ENCODE results near the gene COPG1. TPM values are rescaled to one million over a fixed set of nuclear protein-coding genes. Genes with fewer than 3 reads are reported as not detected.

COPG1 gene
- total and polyA plus RNA-seq, 10 of the 15 experiments (the other 5 are each of a cell fraction or from before 2014, with no cell fraction given): 54.8 to 143 (median 91.2) TPM

DNA sequence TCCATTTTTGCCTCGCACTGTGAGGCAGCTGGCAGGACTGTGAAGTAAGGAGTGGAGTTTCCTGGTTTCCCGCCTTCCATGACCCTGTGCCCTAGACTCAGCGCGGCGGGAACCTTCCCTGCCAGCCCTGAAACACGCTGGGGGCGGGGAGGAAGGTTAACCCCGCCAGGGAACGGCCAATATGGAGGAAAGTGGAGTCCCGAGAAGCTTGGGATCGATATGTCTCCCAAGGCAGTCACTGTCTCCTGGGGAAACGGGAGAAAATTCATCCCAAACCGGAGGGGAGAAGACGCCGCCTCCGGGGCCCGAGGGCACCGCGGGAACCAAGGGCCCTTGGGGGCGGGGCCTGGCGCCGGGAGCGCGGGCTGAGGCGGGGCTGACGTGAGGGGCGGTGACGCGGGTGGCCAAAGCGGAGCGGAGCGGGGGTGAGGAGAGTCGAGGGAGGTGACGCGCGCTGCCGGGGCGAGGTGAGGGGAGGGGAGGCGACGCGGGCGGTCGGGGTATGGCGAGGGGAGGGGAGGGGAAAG, 29.1 kb downstream of the COPG1 start, which contains the start of gene HMCES (continued):
- TF ChIP-seq ZNF384 (IDR thresholded peaks at IDR 0.05; ENCODE audit: borderline replicate concordance, low read depth, low read length) (no peak), GATAD2B (conservative IDR thresholded peaks at IDR 0.05; ENCODE audit: low read depth) (no peak), TCF12 (IDR thresholded peaks at IDR 0.05; ENCODE audit: low read depth, low read length) (no peak), IRF4 (IDR thresholded peaks at IDR 0.05; ENCODE audit: low read depth, low read length) (no peak), YBX1 (IDR thresholded peaks at IDR 0.05) (no peak), BRCA1 (IDR thresholded peaks at IDR 0.05; ENCODE audit: low read depth, low read length) (no peak), SIX5 (IDR thresholded peaks at IDR 0.05; ENCODE audit: low read depth, low read length, severe bottlenecking) (no peak), RELA (IDR thresholded peaks at IDR 0.05; ENCODE audit: borderline replicate concordance, partially characterized antibody) (no peak), HCFC1 (IDR thresholded peaks at IDR 0.05; ENCODE audit: low read length) (no peak), MXI1 (IDR thresholded peaks at IDR 0.05; ENCODE audit: low read depth, low read length) (no peak), SMAD1 (IDR thresholded peaks at IDR 0.05; ENCODE audit: low read depth, partially characterized antibody) (no peak), NR2C1 (IDR thresholded peaks at IDR 0.05) (no peak), SMARCA5 (IDR thresholded peaks at IDR 0.05) (no peak), SRF (IDR thresholded peaks at IDR 0.05; ENCODE audit: low read depth in 2 of 2, low read length in 2 of 2) (no peak), NRF1 (conservative IDR thresholded peaks at IDR 0.05; ENCODE audit: low read depth, low read length) (no peak), MYC (IDR thresholded peaks at IDR 0.05; ENCODE audit: insufficient read depth, insufficient read length, insufficient replicate concordance, low read length, severe bottlenecking) (no peak), RAD51 (IDR thresholded peaks at IDR 0.05) (no peak), STAT1 (conservative IDR thresholded peaks at IDR 0.05) (no peak), POU2F2 (IDR thresholded peaks at IDR 0.05; ENCODE audit: borderline replicate concordance, low read depth, low read length) (no peak), KAT2A (conservative IDR thresholded peaks at IDR 0.05; ENCODE audit: control insufficient read depth, low read depth, low read length) (no peak), BHLHE40 (IDR thresholded peaks at IDR 0.05; ENCODE audit: borderline replicate concordance in 1 of 2, low read depth in 2 of 2, low read length in 1 of 2) (no peak; a peak in 1 of 4 replicates), ZZZ3 (IDR thresholded peaks at IDR 0.05; ENCODE audit: control insufficient read depth, insufficient read length, low read depth) (no peak), ZNF274 (IDR thresholded peaks at IDR 0.05; ENCODE audit: insufficient read depth, insufficient read length) (no peak), CHD4 (IDR thresholded peaks at IDR 0.05) (no peak), PAX5 (IDR thresholded peaks at IDR 0.05; ENCODE audit: borderline replicate concordance, low read depth, low read length) (no peak), PAX8 (IDR thresholded peaks at IDR 0.05) (no peak), KLF5 (IDR thresholded peaks at IDR 0.05; ENCODE audit: partially characterized antibody) (peak; percentile 27), YY1 (IDR thresholded peaks at IDR 0.05; ENCODE audit: low read depth, low read length) (no peak), TCF3 (IDR thresholded peaks at IDR 0.05; ENCODE audit: borderline replicate concordance, insufficient read depth, low read depth, low read length) (no peak), POLR2AphosphoS5 (IDR thresholded peaks at IDR 0.05; ENCODE audit: low read length) (no peak), CREB1 (IDR thresholded peaks at IDR 0.05; ENCODE audit: low read depth) (peak; percentile 79; the same call in 1 of the 2 replicates)
- TF ChIP-seq, protein P1, sequence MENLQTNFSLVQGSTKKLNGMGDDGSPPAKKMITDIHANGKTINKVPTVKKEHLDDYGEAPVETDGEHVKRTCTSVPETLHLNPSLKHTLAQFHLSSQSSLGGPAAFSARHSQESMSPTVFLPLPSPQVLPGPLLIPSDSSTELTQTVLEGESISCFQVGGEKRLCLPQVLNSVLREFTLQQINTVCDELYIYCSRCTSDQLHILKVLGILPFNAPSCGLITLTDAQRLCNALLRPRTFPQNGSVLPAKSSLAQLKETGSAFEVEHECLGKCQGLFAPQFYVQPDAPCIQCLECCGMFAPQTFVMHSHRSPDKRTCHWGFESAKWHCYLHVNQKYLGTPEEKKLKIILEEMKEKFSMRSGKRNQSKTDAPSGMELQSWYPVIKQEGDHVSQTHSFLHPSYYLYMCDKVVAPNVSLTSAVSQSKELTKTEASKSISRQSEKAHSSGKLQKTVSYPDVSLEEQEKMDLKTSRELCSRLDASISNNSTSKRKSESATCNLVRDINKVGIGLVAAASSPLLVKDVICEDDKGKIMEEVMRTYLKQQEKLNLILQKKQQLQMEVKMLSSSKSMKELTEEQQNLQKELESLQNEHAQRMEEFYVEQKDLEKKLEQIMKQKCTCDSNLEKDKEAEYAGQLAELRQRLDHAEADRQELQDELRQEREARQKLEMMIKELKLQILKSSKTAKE (IDR thresholded peaks at IDR 0.05; ENCODE audit: low read depth, poor library complexity, severe bottlenecking): no peak
- TF ChIP-seq, protein P2, sequence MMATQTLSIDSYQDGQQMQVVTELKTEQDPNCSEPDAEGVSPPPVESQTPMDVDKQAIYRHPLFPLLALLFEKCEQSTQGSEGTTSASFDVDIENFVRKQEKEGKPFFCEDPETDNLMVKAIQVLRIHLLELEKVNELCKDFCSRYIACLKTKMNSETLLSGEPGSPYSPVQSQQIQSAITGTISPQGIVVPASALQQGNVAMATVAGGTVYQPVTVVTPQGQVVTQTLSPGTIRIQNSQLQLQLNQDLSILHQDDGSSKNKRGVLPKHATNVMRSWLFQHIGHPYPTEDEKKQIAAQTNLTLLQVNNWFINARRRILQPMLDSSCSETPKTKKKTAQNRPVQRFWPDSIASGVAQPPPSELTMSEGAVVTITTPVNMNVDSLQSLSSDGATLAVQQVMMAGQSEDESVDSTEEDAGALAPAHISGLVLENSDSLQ (IDR thresholded peaks at IDR 0.05): peak; percentile 59
